H1 (cell line): ENCODE results near the gene ADIPOR1. TPM values are rescaled to one million over a fixed set of nuclear protein-coding genes. Genes with fewer than 3 reads are reported as not detected.

Experiments used
- CTCF ChIA-PET: fragments of 300-600 bp; sonication (Branson Sonifier 250); formaldehyde crosslinking; loops from one replicate; lab custom pipeline; 2021; ENCODE audit not compliant: partially characterized antibody; lab: Charles Lee
- POLR2A ChIA-PET: fragments of 300-600 bp; sonication (Branson Sonifier 250); formaldehyde crosslinking; loops from one replicate; lab custom pipeline; 2021; ENCODE audit warnings: inconsistent platforms; ENCODE audit not compliant: partially characterized antibody; lab: Charles Lee
- DNase-seq, 2 experiments: peaks; one replicate each; pipeline versions ENCODE4 v3.0.0 to v3.0.0-alpha.2; 2010 to 2022; ENCODE audit warnings: low spot score in 2 of 2, low read depth in 1 of 2, mixed read lengths in 1 of 2
- FAIRE-seq: peaks from 2 replicates; lab custom pipeline; 2011; peaks lifted over from hg19 to GRCh38; lab: Jason Lieb, UNC
- H2AFZ ChIP-seq: 2 replicates; pipeline ENCODE4 v1.8.1; 2012; ENCODE audit warnings: low read length, inconsistent platforms
- H2AK5ac ChIP-seq: 2 replicates; pipeline ENCODE4 v1.6.1; 2013; ENCODE audit warnings: low read depth, low read length
- H2BK120ac ChIP-seq: replicated peaks from 2 replicates; pipeline ENCODE3; 2013; ENCODE audit warnings: low read depth, low read length, inconsistent platforms
- H2BK12ac ChIP-seq: 2 replicates; pipeline ENCODE4 v1.6.1; 2013; ENCODE audit warnings: low read depth, low read length
- H2BK15ac ChIP-seq: 2 replicates; pipeline ENCODE4 v1.6.1; 2013; ENCODE audit warnings: low read length
- H2BK20ac ChIP-seq: 2 replicates; pipeline ENCODE4 v1.6.1; 2013; ENCODE audit warnings: low read length
- H2BK5ac ChIP-seq: 2 replicates; pipeline ENCODE4 v1.6.1; 2013; ENCODE audit warnings: low read depth, low read length
- H3K14ac ChIP-seq: 2 replicates; pipeline ENCODE4 v1.6.1; 2013; ENCODE audit warnings: inconsistent platforms; ENCODE audit not compliant: insufficient read length
- H3K18ac ChIP-seq: 2 replicates; pipeline ENCODE4 v1.6.1; 2013; ENCODE audit warnings: low read length; ENCODE audit errors: extremely low read depth
- H3K23ac ChIP-seq: 2 replicates; pipeline ENCODE4 v1.6.1; 2013; ENCODE audit warnings: inconsistent platforms; ENCODE audit not compliant: insufficient read length
- H3K23me2 ChIP-seq: 2 replicates; pipeline ENCODE4 v1.6.1; 2013; ENCODE audit warnings: low read depth, low read length
- H3K27ac ChIP-seq: 2 replicates; pipeline ENCODE4 v1.6.1; 2011; ENCODE audit warnings: low read depth, low read length, inconsistent platforms
- H3K27me3 ChIP-seq, 4 experiments: replicated peaks in 1 of 4; 1 replicate in 1 of 4; 2 replicates in 3 of 4; pipeline versions ENCODE4 v1.6.1 to v1.8.1; 2011 to 2013; ENCODE audit warnings: low read length in 3 of 4, mild to moderate bottlenecking in 3 of 4, inconsistent platforms in 2 of 4, mixed read lengths in 2 of 4, moderate library complexity in 1 of 4; ENCODE audit not compliant: control insufficient read depth in 3 of 4, insufficient read depth in 3 of 4; ENCODE audit errors: extremely low read depth in 1 of 4
- H3K36me3 ChIP-seq, 4 experiments: 2 replicates each; pipeline versions ENCODE4 v1.6.1 to v1.8.1; 2011 to 2013; ENCODE audit warnings: mild to moderate bottlenecking in 4 of 4, low read length in 3 of 4, moderate library complexity in 2 of 4, control low read depth in 1 of 4, inconsistent platforms in 1 of 4; ENCODE audit not compliant: insufficient read depth in 4 of 4, control insufficient read depth in 2 of 4
- H3K4ac ChIP-seq: replicated peaks from 2 replicates; pipeline ENCODE3; 2013; ENCODE audit warnings: low read length, low read depth, mixed read lengths, inconsistent platforms; ENCODE audit not compliant: insufficient read length
- H3K4me1 ChIP-seq, 4 experiments: replicated peaks in 1 of 4; 1 replicate in 1 of 4; 2 replicates in 3 of 4; pipeline versions ENCODE4 v1.6.1 to v1.8.1; 2011 to 2013; ENCODE audit warnings: low read length in 3 of 4, inconsistent platforms in 2 of 4, mixed read lengths in 1 of 4; ENCODE audit not compliant: insufficient read depth in 4 of 4, control insufficient read depth in 3 of 4
- H3K4me2 ChIP-seq, 2 experiments: 2 replicates each; pipeline versions ENCODE4 v1.6.1 to v1.8.1; 2011 to 2013; ENCODE audit warnings: low read depth in 2 of 2, low read length in 2 of 2, control low read depth in 1 of 2, inconsistent platforms in 1 of 2, mild to moderate bottlenecking in 1 of 2; ENCODE audit not compliant: insufficient read depth in 1 of 2
- H3K4me3 ChIP-seq, 4 experiments: fragments of 200-600, 300-600 bp in 1 of 4; sonication (generic), shearing (Covaris generic), sonication (Bioruptor Twin) in 1 of 4; 2 replicates each; pipeline versions ENCODE4 v1.5.1 to v1.8.1; 2011 to 2016; ENCODE audit warnings: low read length in 4 of 4, low read depth in 3 of 4, control low read depth in 2 of 4, inconsistent platforms in 2 of 4, mild to moderate bottlenecking in 2 of 4, mixed read lengths in 1 of 4, moderate library complexity in 1 of 4; ENCODE audit not compliant: insufficient read depth in 2 of 4; ENCODE audit errors: extremely low read depth in 1 of 4
- H3K56ac ChIP-seq: replicated peaks from 2 replicates; pipeline ENCODE3; 2013; ENCODE audit warnings: low read depth, mild to moderate bottlenecking, mixed read lengths, low read length, inconsistent platforms; ENCODE audit not compliant: insufficient read length
- H3K79me1 ChIP-seq: 2 replicates; pipeline ENCODE4 v1.6.1; 2013; ENCODE audit warnings: low read depth, low read length, control low read depth
- H3K79me2 ChIP-seq, 2 experiments: 2 replicates each; pipeline versions ENCODE4 v1.6.1 to v1.8.1; 2012 to 2013; ENCODE audit warnings: low read length in 2 of 2, mild to moderate bottlenecking in 2 of 2, inconsistent platforms in 1 of 2; ENCODE audit not compliant: insufficient read depth in 2 of 2, control insufficient read depth in 1 of 2
- H3K9ac ChIP-seq, 4 experiments: replicated peaks in 1 of 4; 1 replicate in 1 of 4; 2 replicates in 3 of 4; pipeline versions ENCODE4 v1.6.1 to v1.8.1; 2011 to 2013; ENCODE audit warnings: low read depth in 3 of 4, low read length in 3 of 4, control low read depth in 2 of 4, mild to moderate bottlenecking in 2 of 4, moderate library complexity in 2 of 4, inconsistent platforms in 1 of 4; ENCODE audit errors: extremely low read depth in 1 of 4
- H3K9me3 ChIP-seq, 2 experiments: 2 replicates each; pipeline versions ENCODE4 v1.6.1 to v1.8.1; 2012 to 2013; ENCODE audit warnings: mild to moderate bottlenecking in 2 of 2, moderate library complexity in 2 of 2, control low read depth in 1 of 2, inconsistent platforms in 1 of 2, low read depth in 1 of 2, low read length in 1 of 2, mixed read lengths in 1 of 2; ENCODE audit not compliant: insufficient read depth in 2 of 2
- H4K20me1 ChIP-seq, 2 experiments: replicated peaks in 1 of 2; 2 replicates each; pipeline versions ENCODE3 to v1.8.1; 2011 to 2013; ENCODE audit warnings: inconsistent platforms in 2 of 2, low read length in 2 of 2, mild to moderate bottlenecking in 1 of 2; ENCODE audit not compliant: insufficient read depth in 2 of 2, control insufficient read depth in 1 of 2
- H4K5ac ChIP-seq: 2 replicates; pipeline ENCODE4 v1.6.1; 2013; ENCODE audit warnings: low read length, low read depth, mixed read lengths, inconsistent platforms; ENCODE audit not compliant: insufficient read length
- H4K8ac ChIP-seq: 2 replicates; pipeline ENCODE4 v1.8.0; 2013; ENCODE audit warnings: mild to moderate bottlenecking, moderate library complexity, low read length, inconsistent platforms; ENCODE audit not compliant: insufficient read depth; ENCODE audit errors: extremely low read depth
- H4K91ac ChIP-seq: replicated peaks from 2 replicates; pipeline ENCODE3; 2013; ENCODE audit warnings: low read length, mixed read lengths, inconsistent platforms; ENCODE audit not compliant: insufficient read length
- CBX8 ChIP-seq: fragments of 300-800, 300-1000 bp; sonication (generic); IDR thresholded peaks from 2 replicates; pipeline ENCODE4 v1.7.1; 2016; ENCODE audit warnings: low read depth, low read length, borderline replicate concordance
- CHD2 ChIP-seq: IDR thresholded peaks from 2 replicates; pipeline ENCODE4 v1.6.1; 2012; ENCODE audit warnings: low read length, improper control_type of control experiment
- RNF2 ChIP-seq: fragments of 200-900, 300-1000 bp; sonication (generic); IDR thresholded peaks from 2 replicates; pipeline ENCODE4 v1.7.1; 2016; ENCODE audit warnings: borderline replicate concordance, low read depth, mild to moderate bottlenecking, antibody characterized with exemption, low read length; ENCODE audit not compliant: poor library complexity, severe bottlenecking; ENCODE audit errors: missing control alignments
- SIRT6 ChIP-seq: IDR thresholded peaks from one replicate; pipeline ENCODE4 v1.7.1; 2012; ENCODE audit warnings: low read length, inconsistent platforms
- SIX5 ChIP-seq: IDR thresholded peaks from 2 replicates; pipeline ENCODE4 v1.6.1; 2011; ENCODE audit warnings: mild to moderate bottlenecking, low read depth, low read length
- SUZ12 ChIP-seq: fragments of 200-600 bp; sonication (generic); IDR thresholded peaks from 2 replicates; pipeline ENCODE4 v1.6.1; 2012; ENCODE audit warnings: mild to moderate bottlenecking, inconsistent platforms, low read length, moderate library complexity, mixed read lengths
- TAF1 ChIP-seq: IDR thresholded peaks from 2 replicates; pipeline ENCODE4 v1.6.1; 2011; ENCODE audit warnings: mild to moderate bottlenecking, low read depth, low read length
- WGBS, 2 experiments: shearing (Covaris generic) in 1 of 2; methylation state at CpG; one replicate each; pipeline versions ENCODE4 v1.1.6 to v1.1.7; 2013 to 2015; ENCODE audit warnings: low lambda C conversion rate in 2 of 2, mixed read lengths in 2 of 2, inconsistent platforms in 1 of 2, low coverage in 1 of 2, missing lambda C conversion rate in 1 of 2; ENCODE audit not compliant: insufficient replicate concordance in 2 of 2, insufficient coverage in 1 of 2, insufficient read length in 1 of 2; ENCODE audit errors: extremely low coverage in 1 of 2, missing lambda C conversion rate in 1 of 2; 5-methylcytosine and 5-hydroxymethylcytosine counted together
- polyA plus RNA-seq, 7 experiments: library from polyadenylated mRNA; depleted of rRNA in 3 of 7; stranded (reverse) in 5 of 7; unstranded in 2 of 7; fragments of >200 nt in 5 of 7; fragments of 200-250 nt in 2 of 7; gene quantifications; 1 replicate in 5 of 7; 2 replicates in 1 of 7; 4 replicates in 1 of 7; pipeline versions ENCODE4 v1.2.1 to v1.2.3, GENCODE V29; 2011 to 2013; ENCODE audit warnings: missing spikeins in 2 of 7, mixed read lengths in 2 of 7
- total RNA-seq: library from RNA; stranded (reverse); fragmentation: NEBNext Ultra II Directional; extraction: Animal tissue kit (Norgen Biotek cat#: 25700); gene quantifications from 2 replicates; pipeline ENCODE4 v1.2.1, GENCODE V29; 2021
- TF ChIP-seq, protein P1 (sequence below): IDR thresholded peaks from 2 replicates; pipeline ENCODE4 v1.6.1; 2012; ENCODE audit warnings: inconsistent platforms

Gene ADIPOR1
- total and polyA plus RNA-seq, 2 of the 8 experiments (the other 6 are each of a cell fraction or from before 2014, with no cell fraction given), result 69.8 to 118 TPM

DNA sequence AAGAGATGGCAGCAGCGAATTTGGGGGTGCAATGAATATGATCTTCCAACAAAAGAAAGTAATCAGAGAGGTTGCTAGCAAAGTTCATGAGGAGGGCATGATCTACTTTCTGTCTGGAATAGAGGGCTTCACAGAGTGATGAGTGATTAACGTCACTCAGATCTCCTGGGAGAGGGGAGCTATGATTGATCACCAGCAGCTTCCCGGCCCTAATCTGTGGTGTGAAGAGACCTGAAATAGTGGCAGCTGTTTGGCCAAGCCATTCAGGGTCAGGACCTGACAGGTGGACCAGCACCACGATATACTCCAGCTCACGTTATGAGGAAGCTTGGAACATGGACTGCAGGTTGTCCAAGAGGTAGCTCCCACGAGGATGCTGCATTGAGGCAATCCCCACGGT, 29.1 kb upstream of the ADIPOR1 start:
- DNase-seq, result no peak
- no peak overlapping the region for H4K91ac ChIP-seq
- no peak overlapping the region for H2BK12ac ChIP-seq
- POLR2A ChIA-PET, result interaction anchor here (1.1 to 3.3 kb wide), 3 partner anchors 12 to 127 kb away, joined by 3 to 13 read pairs (median 3); partner anchors contain the start of gene TMEM183A
- no peaks in the 10 kb centered on the region for H3K9me3 ChIP-seq
- no peaks in the 10 kb centered on the region for H3K79me1 ChIP-seq
- H4K8ac ChIP-seq, result no peak overlapping the region
- no peak overlapping the region for H3K4me2 ChIP-seq
- H4K20me1 ChIP-seq, result no peaks in the 10 kb centered on the region
- TF ChIP-seq SIX5, result no peak
- TF ChIP-seq, protein P1, sequence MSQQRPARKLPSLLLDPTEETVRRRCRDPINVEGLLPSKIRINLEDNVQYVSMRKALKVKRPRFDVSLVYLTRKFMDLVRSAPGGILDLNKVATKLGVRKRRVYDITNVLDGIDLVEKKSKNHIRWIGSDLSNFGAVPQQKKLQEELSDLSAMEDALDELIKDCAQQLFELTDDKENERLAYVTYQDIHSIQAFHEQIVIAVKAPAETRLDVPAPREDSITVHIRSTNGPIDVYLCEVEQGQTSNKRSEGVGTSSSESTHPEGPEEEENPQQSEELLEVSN, result no peak
- TF ChIP-seq CBX8, result no peak
- TF ChIP-seq SIRT6, result no peak
- no peak for TF ChIP-seq CHD2
- TF ChIP-seq SUZ12, result no peak
- no peak for TF ChIP-seq RNF2
- TF ChIP-seq TAF1, result no peak
- no peaks in the 10 kb centered on the region for H3K23me2 ChIP-seq
- H3K79me2 ChIP-seq, result no peaks in the 10 kb centered on the region
- H2AFZ ChIP-seq, result no peak overlapping the region
- H3K27me3 ChIP-seq, result no peaks in the 10 kb centered on the region
- no peak overlapping the region for H3K4ac ChIP-seq
- no peaks in the 10 kb centered on the region for H3K4me1 ChIP-seq
- 88% methylated on average over 7 of the region's 7 CpGs; no CpG with 5 or more reads in 1 of the 2 experiments for WGBS, 2 experiments
- no peak for FAIRE-seq
- no peak overlapping the region for H2BK5ac ChIP-seq
- H3K27ac ChIP-seq, result no peak overlapping the region
- no peak overlapping the region for H3K18ac ChIP-seq
- no peak overlapping the region for H2BK20ac ChIP-seq
- H2BK15ac ChIP-seq, result no peak overlapping the region
- no peaks in the 10 kb centered on the region for H3K36me3 ChIP-seq
- no peak overlapping the region for H3K4me3 ChIP-seq
- no peak overlapping the region for H4K5ac ChIP-seq
- no peak overlapping the region for H3K9ac ChIP-seq
- no peak overlapping the region for H3K56ac ChIP-seq
- no peak overlapping the region for H2AK5ac ChIP-seq
- H2BK120ac ChIP-seq, result no peak overlapping the region
- H3K14ac ChIP-seq, result no peak overlapping the region
- CTCF ChIA-PET, result interaction anchor here (0.9 to 5.6 kb wide), 3 partner anchors 11 to 124 kb away, joined by 3 to 43 read pairs (median 5); no protein-coding TSS in a partner anchor
- H3K23ac ChIP-seq, result no peak overlapping the region
